LNCaP clone FGC (cell line): ENCODE results near the gene P3H2.
"Not testable (repeated sequence)": the region's sequence is repeated elsewhere in the genome, so short reads cannot be mapped to it uniquely, and the experiment has no call there.

Experiments used
- DNase-seq: peaks from one replicate; pipeline ENCODE4 v3.0.0-alpha.2; 2011; ENCODE audit warnings: low read depth
- H3K4me3 ChIP-seq: 2 replicates; pipeline ENCODE4 v1.5.1; 2011; ENCODE audit warnings: mild to moderate bottlenecking, low read depth, low read length, control low read depth
- TF ChIP-seq, protein P1 (sequence below): IDR thresholded peaks from 2 replicates; pipeline ENCODE4 v1.5.1; 2012; ENCODE audit warnings: mild to moderate bottlenecking; ENCODE audit not compliant: control insufficient read depth, insufficient read depth; ENCODE audit errors: extremely low read depth

Gene P3H2

GRCh38 chr3:190088890-190089289 lies 31.8 kb downstream of the P3H2 start:
- H3K4me3 ChIP-seq = no peak overlapping the region
- TF ChIP-seq, protein P1, sequence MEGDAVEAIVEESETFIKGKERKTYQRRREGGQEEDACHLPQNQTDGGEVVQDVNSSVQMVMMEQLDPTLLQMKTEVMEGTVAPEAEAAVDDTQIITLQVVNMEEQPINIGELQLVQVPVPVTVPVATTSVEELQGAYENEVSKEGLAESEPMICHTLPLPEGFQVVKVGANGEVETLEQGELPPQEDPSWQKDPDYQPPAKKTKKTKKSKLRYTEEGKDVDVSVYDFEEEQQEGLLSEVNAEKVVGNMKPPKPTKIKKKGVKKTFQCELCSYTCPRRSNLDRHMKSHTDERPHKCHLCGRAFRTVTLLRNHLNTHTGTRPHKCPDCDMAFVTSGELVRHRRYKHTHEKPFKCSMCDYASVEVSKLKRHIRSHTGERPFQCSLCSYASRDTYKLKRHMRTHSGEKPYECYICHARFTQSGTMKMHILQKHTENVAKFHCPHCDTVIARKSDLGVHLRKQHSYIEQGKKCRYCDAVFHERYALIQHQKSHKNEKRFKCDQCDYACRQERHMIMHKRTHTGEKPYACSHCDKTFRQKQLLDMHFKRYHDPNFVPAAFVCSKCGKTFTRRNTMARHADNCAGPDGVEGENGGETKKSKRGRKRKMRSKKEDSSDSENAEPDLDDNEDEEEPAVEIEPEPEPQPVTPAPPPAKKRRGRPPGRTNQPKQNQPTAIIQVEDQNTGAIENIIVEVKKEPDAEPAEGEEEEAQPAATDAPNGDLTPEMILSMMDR = no peak
- DNase-seq = no peak

DNA sequence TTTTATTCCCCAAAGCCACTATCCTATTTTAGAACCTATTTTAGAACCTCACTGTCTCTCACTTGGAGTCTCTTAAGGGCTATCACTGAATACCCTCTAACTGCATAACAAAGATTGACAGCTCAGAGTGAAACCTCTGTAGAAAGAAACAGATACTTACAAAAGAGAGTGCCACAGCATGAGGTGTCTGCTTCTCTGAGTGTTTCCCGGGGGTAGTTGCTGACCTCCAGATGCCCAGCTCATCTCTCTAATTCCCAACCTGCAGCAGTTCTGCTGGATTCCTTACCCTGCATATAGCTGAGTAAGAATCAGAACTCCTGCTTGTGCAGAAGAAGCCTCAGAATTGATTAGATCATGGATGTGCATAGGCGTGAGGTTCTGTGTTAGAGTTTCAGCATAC lies 34.5 kb downstream of the P3H2 start:
- no peak overlapping the region for H3K4me3 ChIP-seq
- no peak for DNase-seq
- TF ChIP-seq, protein P1 = no peak

DNA sequence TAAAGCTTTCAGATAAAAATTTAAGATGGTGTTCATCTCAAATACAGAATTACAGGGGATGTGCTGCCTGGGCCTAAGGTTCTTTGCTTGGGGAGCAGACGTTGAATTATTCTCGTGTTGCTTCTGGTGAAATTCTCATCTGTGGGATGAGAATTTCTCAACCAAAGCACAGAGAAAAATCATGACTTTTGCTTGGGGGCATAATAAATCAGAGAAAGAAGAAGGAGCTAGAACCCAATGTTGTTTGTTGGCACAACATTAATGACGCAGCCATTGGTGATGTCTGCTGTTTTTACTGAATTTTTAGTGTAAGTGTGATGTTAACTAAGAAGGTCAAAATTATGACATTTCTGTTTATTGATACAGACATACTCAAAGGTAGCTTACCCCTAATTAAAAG lies 35.7 kb downstream of the P3H2 start:
- H3K4me3 ChIP-seq = no peak overlapping the region
- TF ChIP-seq, protein P1 = no peak
- no peak for DNase-seq

DNA sequence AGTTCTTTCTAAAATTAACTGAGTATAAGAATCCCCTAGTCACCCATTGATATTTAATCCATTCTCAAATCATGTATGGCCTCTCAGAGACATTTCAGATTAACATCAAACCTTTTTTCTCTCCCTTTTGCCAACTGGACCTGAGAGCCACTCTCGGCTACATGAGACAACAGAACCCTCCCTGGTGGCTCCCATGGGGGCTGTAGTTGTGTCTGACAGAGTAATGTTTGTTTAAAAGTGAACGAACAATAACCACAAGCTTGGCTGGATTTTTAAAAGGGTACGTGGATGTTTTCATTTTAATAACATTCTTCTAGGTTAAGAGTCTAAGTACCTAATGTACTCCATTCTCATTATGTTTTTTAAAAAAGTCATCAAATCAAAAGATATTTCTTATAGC lies 37.1 kb downstream of the P3H2 start:
- no peak overlapping the region for H3K4me3 ChIP-seq
- TF ChIP-seq, protein P1 = no peak
- no peak for DNase-seq

DNA sequence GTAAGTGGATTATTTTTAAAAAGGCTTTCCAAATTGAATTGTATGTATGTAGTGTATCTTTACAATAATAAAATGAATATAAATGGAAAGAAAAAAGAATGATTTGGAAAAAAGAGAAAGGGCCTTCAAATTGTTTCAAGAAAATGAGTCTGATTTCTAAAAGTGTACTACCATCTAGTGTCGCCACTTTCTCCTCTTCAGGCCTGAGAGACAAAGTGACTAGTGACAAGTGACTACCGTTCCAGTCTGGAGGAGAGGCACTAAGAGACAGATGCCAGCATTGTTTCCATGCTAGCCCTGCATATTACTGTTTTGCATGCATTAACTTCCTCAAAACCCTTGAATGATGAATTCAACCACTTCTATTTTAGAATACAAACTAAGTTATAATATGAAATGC lies 39.3 kb downstream of the P3H2 start:
- H3K4me3 ChIP-seq = no peak overlapping the region
- TF ChIP-seq, protein P1 = no peak
- DNase-seq = no peak

DNA sequence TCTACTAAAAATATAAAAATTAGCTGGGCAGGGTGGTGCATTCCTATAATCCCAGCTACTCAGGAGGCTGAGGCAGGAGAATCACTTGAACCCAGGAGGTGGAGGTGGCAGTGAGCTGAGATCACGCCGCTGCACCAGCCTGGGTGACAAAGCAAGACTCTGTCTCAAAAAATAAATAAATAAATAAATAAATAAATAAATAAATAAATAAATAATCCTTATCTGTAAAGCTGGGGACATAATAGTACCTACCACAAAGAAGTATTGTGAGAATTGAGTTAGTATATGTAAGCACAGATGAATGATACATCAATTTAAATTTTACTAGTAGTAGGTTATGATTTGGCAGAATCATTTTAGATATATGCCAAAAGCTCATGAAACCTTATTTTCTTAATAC lies 41.5 kb downstream of the P3H2 start:
- DNase-seq, H3K4me3 ChIP-seq: not testable (repeated sequence)

GRCh38 chr3:190077395-190078045 lies 43.2 kb downstream of the P3H2 start:
- H3K4me3 ChIP-seq = no peak overlapping the region
- no peak for DNase-seq
- TF ChIP-seq, protein P1 = no peak
